Fibroblast of pulmonary artery (primary cell): ENCODE measurements around the gene NDUFB4.
A peak's percentile ranks its signal among the peaks of the same experiment; 100 is the strongest.

Experiments used
- DNase-seq: peaks from one replicate; pipeline ENCODE4 v3.0.0-alpha.2; 2010; ENCODE audit warnings: low read depth
- H3K4me3 ChIP-seq: replicated peaks from 2 replicates; pipeline ENCODE4 v1.5.1; 2011; ENCODE audit warnings: low read depth, mild to moderate bottlenecking, control low read depth, low read length, moderate library complexity
- TF ChIP-seq, protein P1 (sequence below): IDR thresholded peaks from 2 replicates; pipeline ENCODE4 v1.5.1; 2011; ENCODE audit warnings: mild to moderate bottlenecking, control low read depth, low read length, inconsistent platforms; ENCODE audit errors: missing control alignments

NDUFB4 gene

DNA sequence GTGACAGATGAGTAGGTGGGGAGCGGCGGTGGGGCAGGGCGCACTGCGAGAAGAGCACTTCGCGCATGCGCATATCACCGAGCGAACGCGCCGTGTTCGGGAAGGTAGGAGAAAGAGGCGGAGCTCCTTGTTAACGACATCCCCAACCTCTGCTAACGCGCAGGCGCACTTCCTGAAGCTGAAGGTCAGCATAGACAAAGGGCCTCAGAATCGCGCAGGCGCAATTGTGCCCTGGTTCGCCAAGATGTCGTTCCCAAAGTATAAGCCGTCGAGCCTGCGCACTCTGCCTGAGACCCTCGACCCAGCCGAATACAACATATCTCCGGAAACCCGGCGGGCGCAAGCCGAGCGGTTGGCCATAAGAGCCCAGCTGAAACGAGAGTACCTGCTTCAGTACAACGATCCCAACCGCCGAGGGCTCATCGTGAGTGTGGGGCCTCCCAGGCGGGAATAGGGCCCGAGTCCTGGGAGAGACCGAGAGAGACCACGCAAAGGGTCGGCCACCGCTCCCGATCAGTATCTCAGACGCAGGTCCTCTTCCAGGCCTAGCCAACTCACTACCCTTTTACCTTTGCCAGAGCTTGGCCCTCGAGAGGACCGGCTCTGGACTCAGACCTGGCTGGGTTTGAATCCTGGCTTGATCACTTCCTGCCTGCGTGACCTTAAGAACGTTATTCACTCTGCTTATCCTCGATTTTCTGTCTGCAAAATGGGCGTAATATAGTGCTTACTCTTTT is at the start of gene NDUFB4:
Gene NDUFB4, plus strand, starts transcription at position 221 of the 737 bp plus-strand sequence. Its CDS starts 24 bp downstream, at position 245.
- DNase-seq, result peak; percentile 99
- TF ChIP-seq, protein P1, sequence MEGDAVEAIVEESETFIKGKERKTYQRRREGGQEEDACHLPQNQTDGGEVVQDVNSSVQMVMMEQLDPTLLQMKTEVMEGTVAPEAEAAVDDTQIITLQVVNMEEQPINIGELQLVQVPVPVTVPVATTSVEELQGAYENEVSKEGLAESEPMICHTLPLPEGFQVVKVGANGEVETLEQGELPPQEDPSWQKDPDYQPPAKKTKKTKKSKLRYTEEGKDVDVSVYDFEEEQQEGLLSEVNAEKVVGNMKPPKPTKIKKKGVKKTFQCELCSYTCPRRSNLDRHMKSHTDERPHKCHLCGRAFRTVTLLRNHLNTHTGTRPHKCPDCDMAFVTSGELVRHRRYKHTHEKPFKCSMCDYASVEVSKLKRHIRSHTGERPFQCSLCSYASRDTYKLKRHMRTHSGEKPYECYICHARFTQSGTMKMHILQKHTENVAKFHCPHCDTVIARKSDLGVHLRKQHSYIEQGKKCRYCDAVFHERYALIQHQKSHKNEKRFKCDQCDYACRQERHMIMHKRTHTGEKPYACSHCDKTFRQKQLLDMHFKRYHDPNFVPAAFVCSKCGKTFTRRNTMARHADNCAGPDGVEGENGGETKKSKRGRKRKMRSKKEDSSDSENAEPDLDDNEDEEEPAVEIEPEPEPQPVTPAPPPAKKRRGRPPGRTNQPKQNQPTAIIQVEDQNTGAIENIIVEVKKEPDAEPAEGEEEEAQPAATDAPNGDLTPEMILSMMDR, result no peak
- peak within 1 kb of the TSS; percentile 87 for H3K4me3 ChIP-seq

DNA sequence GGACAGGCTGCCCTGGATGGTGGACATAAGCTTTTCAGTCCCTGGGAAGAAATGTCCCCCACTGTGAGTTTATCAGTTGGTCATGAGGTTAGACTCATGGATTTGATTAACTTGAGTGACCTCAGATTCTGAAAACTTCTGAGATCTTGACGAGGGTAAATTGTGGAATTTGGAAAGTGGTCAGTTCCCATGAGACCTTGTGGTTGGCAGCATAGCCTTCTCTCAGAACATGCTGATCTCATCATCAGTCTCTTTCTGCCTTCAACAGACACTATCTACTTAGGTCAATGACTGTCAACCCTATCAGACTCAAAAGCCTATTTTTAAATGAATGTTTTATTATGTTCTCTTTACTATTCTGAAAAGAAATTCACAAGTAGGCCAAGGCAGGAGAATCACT is 45.6 kb upstream of the NDUFB4 start:
- DNase-seq, result no peak
- TF ChIP-seq, protein P1, result no peak

GRCh38 chr3:120552184-120553172 is 43.7 kb upstream of the NDUFB4 start:
- no peak overlapping the region for H3K4me3 ChIP-seq
- no peak for DNase-seq
- TF ChIP-seq, protein P1, result no peak

More for the DNA sequence above, 45.6 kb upstream of the NDUFB4 start:
- H3K4me3 ChIP-seq, result no peak overlapping the region

- H3K4me3 ChIP-seq, result no peak overlapping the region
- no peak for DNase-seq
- TF ChIP-seq, protein P1, result no peak
Measured at GRCh38 chr3:120554812-120555606, 41.1 kb upstream of the NDUFB4 start.

DNA sequence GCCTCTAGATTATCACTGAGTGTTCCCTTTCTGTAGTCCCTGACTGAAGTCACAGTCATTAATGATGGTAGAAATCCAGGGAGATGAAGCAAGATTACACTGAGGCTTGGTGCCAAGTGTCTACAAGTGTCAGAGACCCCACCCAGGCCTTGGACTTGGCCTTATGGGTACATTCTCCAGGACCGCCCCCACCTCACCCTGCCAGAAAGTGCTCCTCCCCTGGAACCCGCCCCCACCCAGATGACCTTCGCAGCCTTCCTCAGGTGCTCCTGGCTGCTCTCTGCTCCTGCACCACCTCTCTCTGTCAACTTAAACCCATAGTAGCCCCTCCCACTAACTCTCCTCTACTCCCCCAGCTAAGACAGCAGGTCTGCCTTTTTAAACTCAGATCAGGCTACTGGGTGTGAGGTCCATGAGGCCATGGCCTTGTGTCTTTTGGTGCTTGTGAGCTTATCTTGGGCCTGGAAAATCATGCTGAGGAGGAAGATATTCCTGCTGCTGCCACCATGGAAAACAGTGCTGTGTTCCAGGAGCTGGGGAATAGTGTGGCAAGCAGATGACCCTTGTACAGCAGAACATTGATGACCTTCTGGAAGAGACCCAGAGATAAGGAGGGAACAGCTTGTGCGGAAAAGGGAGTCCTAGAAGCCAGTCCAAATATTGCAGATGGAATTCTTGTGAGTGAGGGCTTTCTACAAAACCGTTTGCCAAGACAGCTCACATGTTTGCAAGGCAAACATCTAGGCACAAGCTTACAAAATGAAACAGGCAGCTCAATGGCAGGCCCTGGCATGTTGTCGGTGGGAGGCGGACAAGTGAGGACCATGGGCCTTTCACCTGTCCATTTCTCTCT is 40.3 kb upstream of the NDUFB4 start:
- DNase-seq, result no peak
- no peak overlapping the region for H3K4me3 ChIP-seq
- TF ChIP-seq, protein P1, result no peak

GRCh38 chr3:120557115-120557514 is 39.0 kb upstream of the NDUFB4 start:
- DNase-seq, result no peak
- H3K4me3 ChIP-seq, result no peak overlapping the region
- TF ChIP-seq, protein P1, result no peak
